Psoas muscle (tissue), 8 donors: ENCODE measurements around the gene CDH18. TPM values are rescaled to one million over a fixed set of nuclear protein-coding genes. Genes with fewer than 3 reads are reported as not detected.

Source experiments
- ATAC-seq, 4 donors: fragments of 200-7000 bp; cut with Tn5 transposase; one replicate each; pipeline ENCODE4 v1.9.1; 2020; ENCODE audit warnings: moderate library complexity in 3 of 4, mild to moderate bottlenecking in 2 of 4
- DNase-seq, 2 donors: peaks; one replicate each; pipeline ENCODE4 v3.0.0-alpha.2; 2020
- H3K27ac ChIP-seq: fragments of 200-600 bp; one replicate; pipeline ENCODE4 v1.8.0; 2022
- H3K27me3 ChIP-seq, 3 donors: fragments of 200-600 bp in 1 of 3; one replicate each; pipeline versions ENCODE4 v1.6.1 to v1.8.0; 2013 to 2022; ENCODE audit warnings: low read length in 2 of 3, mild to moderate bottlenecking in 2 of 3, moderate library complexity in 1 of 3; ENCODE audit not compliant: insufficient read depth in 3 of 3
- H3K36me3 ChIP-seq, 2 donors: fragments of 200-600 bp in 1 of 2; one replicate each; pipeline versions ENCODE4 v1.6.1 to v1.8.0; 2013 to 2022; ENCODE audit warnings: low read depth in 1 of 2, mild to moderate bottlenecking in 1 of 2, moderate library complexity in 1 of 2; ENCODE audit not compliant: insufficient read depth in 1 of 2
- H3K4me1 ChIP-seq: fragments of 200-600 bp; one replicate; pipeline ENCODE4 v1.8.0; 2022
- H3K4me3 ChIP-seq: fragments of 200-600 bp; one replicate; pipeline ENCODE4 v1.8.0; 2022; ENCODE audit warnings: mild to moderate bottlenecking
- H3K9me3 ChIP-seq: fragments of 200-600 bp; one replicate; pipeline ENCODE4 v1.8.0; 2022
- CTCF ChIP-seq: fragments of 200-600 bp; IDR thresholded peaks from one replicate; pipeline ENCODE4 v1.8.0; 2022; ENCODE audit warnings: antibody characterized with exemption
- WGBS, 3 donors: extraction: QIAGEN DNeasy Blood & Tissue Kit; methylation state at CpG; one replicate each; pipeline versions ENCODE4 v1.1.6 to v1.1.7; 2013; 5-methylcytosine and 5-hydroxymethylcytosine counted together
- intact Hi-C, 2 donors: fragments of 100-400 bp; cut with DNase I; formaldehyde crosslinking; loops; one replicate each; pipeline versions ENCODE4 v1.11.0 to v1.14.2; 2022
- polyA plus RNA-seq, 3 donors: library from polyadenylated mRNA; stranded (reverse); fragments of 200-250 nt; gene quantifications; one replicate each; pipeline ENCODE4 v1.2.3, GENCODE V29; 2013
- total RNA-seq, 4 donors: library from RNA; stranded (reverse); fragmentation: NEBNext Ultra II Directional in 2 of 4; extraction: Animal tissue kit (Norgen Biotek cat#: 25700) in 2 of 4; gene quantifications; one replicate each; pipeline versions ENCODE4 v1.2.1 to v1.2.4, GENCODE V29; 2021 to 2023
- donor health status: healthy with polysubstance abuse.
- donor health status: DM: no; HTN: no; CAD: no; lungs with moderate emphysema.
- donor health status: Bipolar disorder and iron deficiency.
- donor health status: healthy.
- donor health status: DM: yes; HTN: yes; CAD: no.
- donor health status: DM: no; HTN: no; CAD: no.
- donor health status: DM: no; HTN: no; CAD: no.
- donor health status: DM: yes; HTN: yes; CAD: no.

Gene CDH18
- total and polyA plus RNA-seq, 7 donors: 0.03 TPM; not detected in 5

GRCh38 chr5:19891658-19892057 is 96.3 kb downstream of the CDH18 start:
- intact Hi-C loops: no loop called here
- Histone ChIP-seq H3K27ac (no peak overlapping the region), H3K4me3 (no peak overlapping the region), H3K4me1 (no peaks in the 10 kb centered on the region), H3K9me3 (no peaks in the 10 kb centered on the region), H3K27me3 (no peaks in the 10 kb centered on the region), H3K36me3 (no peaks in the 10 kb centered on the region)
- ATAC-seq (no peak), DNase-seq (no peak)
- WGBS, 3 donors: 45 to 67% (median 57%) methylated on average over 1 of the region's 1 CpG
- no peak for TF ChIP-seq CTCF

- Histone ChIP-seq H3K9me3 (no peaks in the 10 kb centered on the region), H3K4me3 (no peak overlapping the region), H3K4me1 (no peaks in the 10 kb centered on the region), H3K27ac (no peak overlapping the region), H3K27me3 (no peaks in the 10 kb centered on the region), H3K36me3 (no peaks in the 10 kb centered on the region)
- TF ChIP-seq CTCF: no peak
- no peak for ATAC-seq
- 66 to 72% (median 68%) methylated on average over 7 of the region's 7 CpGs for WGBS, 3 donors
- no peak for DNase-seq
- intact Hi-C loops: no loop called here
Measured at GRCh38 chr5:19886123-19886917, 101.7 kb downstream of the CDH18 start.

- intact Hi-C loops: no loop called here
- H3K4me1 ChIP-seq: no peaks in the 10 kb centered on the region
- H3K9me3 ChIP-seq: no peaks in the 10 kb centered on the region
- DNase-seq (no peak), ATAC-seq (no peak)
- H3K4me3 ChIP-seq: no peak overlapping the region
- H3K27me3 ChIP-seq: no peaks in the 10 kb centered on the region
- 77 to 86% (median 84%) methylated on average over 5 of the region's 5 CpGs for WGBS, 3 donors
- no peak for TF ChIP-seq CTCF
- H3K36me3 ChIP-seq: no peaks in the 10 kb centered on the region
- no peak overlapping the region for H3K27ac ChIP-seq
Measured at GRCh38 chr5:19885040-19885824, 102.8 kb downstream of the CDH18 start.

DNA sequence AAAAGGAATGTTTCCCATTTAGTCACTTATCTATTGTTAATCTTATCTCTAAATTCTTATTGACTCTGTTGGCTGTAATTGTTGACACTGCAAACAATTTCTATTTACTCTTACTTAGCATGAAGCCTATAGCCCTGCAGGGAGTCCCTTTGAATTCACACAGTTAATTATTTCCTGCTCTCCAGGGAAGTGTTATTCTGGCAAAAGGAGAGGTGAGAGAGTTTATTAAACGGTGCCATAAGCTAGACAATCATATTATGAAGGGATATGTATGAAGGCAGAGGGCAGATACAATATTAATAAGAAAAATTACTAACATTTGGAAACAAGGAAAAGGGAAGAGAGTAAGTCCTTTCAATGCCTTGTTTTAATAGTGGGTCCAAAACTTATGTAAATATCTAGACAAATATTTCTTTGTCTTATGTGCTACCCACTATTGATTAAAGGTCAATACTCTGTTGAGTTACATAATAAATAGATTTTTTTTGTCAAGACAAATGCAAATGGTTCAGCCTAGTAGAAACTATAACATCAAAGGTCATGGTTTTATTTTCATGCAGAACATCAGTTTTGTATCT is 107.1 kb downstream of the CDH18 start:
- no peak overlapping the region for H3K27ac ChIP-seq
- no peak overlapping the region for H3K4me3 ChIP-seq
- DNase-seq: no peak
- 0 to 6% (median 2%) methylated on average over 1 of the region's 1 CpG for WGBS, 3 donors
- intact Hi-C loops: no loop called here
- TF ChIP-seq CTCF: no peak
- H3K4me1 ChIP-seq: no peaks in the 10 kb centered on the region
- H3K27me3 ChIP-seq: no peaks in the 10 kb centered on the region
- H3K9me3 ChIP-seq: no peaks in the 10 kb centered on the region
- no peaks in the 10 kb centered on the region for H3K36me3 ChIP-seq
- ATAC-seq: no peak
